VCaP (cell line): ENCODE measurements around the gene IER5L.

Experiments
- H3K27ac ChIP-seq: fragments of 450-650 bp; 2 replicates; pipeline ENCODE4 v1.5.1; 2017
- TF ChIP-seq, protein P1 (sequence below): fragments of 450-650 bp; conservative IDR thresholded peaks from 2 replicates; pipeline ENCODE4 v1.5.1; 2017; ENCODE audit warnings: mild to moderate bottlenecking, moderate library complexity

Gene IER5L

DNA sequence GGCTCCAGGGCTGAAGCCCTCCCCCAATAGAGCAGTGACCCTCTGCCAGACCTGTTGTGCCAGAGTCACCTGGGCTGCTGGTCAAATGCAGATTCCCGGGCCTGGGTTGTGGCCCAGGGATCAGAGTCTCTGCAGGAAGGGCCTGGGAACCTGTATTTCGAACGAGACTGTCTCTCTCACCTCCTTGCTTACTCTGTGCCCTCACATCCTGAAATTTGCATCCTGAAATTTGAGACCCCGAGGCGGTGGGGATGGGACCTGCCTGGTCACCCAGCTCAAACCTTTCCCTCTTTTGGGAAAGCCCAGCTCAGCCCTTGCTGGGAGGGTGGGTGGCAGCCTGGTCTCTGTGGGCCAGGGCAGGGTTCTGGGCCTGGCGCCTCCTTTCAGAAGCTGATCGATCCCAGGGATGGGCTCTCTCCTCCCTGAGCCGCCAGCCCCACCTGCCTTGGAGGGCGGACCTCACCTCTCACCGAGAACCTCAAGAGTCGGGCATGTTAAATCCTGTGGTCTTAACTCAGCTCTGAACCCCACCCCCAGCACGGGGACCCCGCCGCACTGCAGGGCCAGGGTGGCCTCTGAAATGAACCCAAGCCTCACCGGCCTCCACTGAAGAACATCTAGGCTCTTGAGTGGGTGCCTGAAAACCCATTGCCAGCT lies 44.0 kb upstream of the IER5L start:
- H3K27ac ChIP-seq, result no peak overlapping the region
- TF ChIP-seq, protein P1, sequence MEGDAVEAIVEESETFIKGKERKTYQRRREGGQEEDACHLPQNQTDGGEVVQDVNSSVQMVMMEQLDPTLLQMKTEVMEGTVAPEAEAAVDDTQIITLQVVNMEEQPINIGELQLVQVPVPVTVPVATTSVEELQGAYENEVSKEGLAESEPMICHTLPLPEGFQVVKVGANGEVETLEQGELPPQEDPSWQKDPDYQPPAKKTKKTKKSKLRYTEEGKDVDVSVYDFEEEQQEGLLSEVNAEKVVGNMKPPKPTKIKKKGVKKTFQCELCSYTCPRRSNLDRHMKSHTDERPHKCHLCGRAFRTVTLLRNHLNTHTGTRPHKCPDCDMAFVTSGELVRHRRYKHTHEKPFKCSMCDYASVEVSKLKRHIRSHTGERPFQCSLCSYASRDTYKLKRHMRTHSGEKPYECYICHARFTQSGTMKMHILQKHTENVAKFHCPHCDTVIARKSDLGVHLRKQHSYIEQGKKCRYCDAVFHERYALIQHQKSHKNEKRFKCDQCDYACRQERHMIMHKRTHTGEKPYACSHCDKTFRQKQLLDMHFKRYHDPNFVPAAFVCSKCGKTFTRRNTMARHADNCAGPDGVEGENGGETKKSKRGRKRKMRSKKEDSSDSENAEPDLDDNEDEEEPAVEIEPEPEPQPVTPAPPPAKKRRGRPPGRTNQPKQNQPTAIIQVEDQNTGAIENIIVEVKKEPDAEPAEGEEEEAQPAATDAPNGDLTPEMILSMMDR, result no peak

DNA sequence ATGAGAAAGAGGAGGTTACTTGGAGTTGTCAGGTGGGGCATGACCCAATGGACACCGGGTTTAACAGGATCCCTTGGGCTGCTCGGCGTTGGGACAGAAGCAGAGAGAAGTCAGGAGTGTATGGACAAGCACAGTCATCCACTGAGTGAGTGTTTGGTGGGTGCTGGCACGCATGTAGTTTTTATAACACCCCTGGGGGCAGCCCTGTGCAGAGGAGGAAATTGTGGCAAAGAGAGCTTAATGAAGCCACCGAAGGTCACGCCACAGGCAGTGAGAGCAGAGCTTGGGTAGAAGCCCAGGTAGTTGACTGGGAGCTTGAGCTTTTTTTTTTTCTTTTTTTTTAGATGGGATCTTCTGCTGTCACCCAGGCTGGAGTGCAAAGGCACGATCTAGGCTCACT lies 43.2 kb upstream of the IER5L start:
- H3K27ac ChIP-seq, result no peak overlapping the region
- TF ChIP-seq, protein P1, result no peak

DNA sequence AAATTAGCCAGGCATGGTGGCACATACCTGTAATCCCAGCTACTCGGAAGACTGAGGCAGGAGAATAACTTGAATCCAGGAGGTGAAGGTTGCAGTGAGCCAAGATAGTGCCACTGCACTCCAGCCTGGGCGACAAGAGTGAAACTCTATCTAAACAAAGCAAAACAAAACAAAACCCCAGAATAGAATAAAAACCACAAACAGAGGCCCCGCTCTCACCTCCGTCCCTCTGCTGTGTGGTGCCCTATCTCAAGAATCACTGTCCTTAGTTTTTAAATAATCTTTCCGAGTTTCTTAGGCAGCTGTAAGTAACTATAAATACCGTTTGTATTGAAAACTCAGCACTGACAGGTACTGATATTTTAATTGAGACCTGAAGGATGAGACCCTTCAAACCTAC lies 42.7 kb upstream of the IER5L start:
- TF ChIP-seq, protein P1, result no peak
- H3K27ac ChIP-seq, result no peak overlapping the region

DNA sequence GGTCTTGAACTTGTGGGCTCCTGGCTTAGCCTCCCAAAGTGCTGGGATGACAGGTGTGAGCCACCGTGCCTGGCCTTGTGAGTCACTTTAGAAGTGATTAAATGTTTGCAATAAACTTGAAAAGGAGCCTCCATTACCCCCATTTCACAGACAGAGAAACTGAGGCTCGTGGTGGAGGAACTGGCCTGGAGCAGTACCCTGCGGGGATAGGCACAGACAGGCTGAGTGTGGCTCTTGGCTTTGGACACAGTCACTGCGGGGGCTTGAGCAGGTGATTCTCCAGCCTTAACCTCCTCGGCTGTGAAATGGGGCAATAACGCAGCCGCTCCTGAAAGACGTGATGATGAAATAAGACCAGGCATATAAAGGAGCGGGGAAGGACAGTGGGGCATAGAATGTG lies 40.9 kb upstream of the IER5L start:
- H3K27ac ChIP-seq, result no peak overlapping the region
- TF ChIP-seq, protein P1, result no peak

DNA sequence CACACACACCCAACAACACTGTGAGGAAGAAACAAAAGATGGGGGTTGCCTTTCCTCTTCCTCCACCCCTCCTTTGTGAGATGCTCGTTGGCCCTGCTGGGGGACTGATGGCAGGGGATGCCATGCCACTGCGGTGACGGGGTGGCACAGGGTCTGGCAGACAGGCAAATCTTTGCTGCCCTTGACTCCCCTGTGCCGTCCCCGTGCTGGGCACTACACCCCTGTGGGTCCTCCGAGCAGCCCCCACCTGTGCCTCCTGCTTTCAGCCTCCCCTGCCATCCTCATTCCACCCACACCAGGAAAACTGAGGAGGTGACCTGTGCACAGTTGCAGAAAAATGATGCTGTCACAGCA lies 40.2 kb upstream of the IER5L start:
- no peak overlapping the region for H3K27ac ChIP-seq
- TF ChIP-seq, protein P1, result no peak

DNA sequence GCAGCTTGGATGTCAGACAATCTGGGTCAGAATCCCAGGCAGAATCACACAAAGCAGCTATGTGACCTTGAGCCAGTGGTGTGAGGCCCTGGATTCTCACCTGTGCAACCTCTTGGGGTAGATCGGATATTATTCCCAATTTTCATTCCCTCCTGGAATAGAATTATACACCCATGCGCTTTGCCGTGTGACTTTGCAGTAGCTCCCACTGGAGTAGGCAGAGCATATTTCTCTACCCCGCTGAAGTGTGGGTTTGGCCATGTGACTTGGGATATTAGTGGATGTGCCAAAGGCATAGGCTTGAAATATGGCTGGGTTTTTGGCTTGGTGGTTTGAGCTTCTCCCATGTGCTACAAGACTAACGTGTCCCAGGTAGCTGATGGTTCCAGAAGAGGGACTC lies 35.5 kb upstream of the IER5L start:
- TF ChIP-seq, protein P1, result no peak
- no peak overlapping the region for H3K27ac ChIP-seq

DNA sequence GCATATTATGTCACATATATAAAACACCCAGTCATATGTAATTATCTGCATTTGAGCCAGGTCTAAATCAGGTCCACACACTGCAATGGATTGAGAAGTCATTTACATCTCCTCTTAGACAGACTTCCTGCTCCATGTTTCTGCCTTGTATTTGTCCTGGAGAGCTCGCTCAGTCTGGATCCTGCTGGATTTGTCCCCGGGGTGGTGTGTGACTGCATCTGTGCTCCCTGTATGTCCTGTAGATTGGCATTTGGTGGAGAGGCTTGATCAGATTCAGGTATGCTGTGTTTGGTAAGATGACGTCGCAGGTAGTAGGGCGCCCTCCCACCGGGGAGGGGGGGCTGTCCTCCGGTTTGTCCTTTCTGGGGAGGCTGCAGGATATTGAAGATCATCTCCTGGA lies 33.6 kb upstream of the IER5L start:
- TF ChIP-seq, protein P1, result no peak
- no peak overlapping the region for H3K27ac ChIP-seq
